Measurements from ENCODE around the gene ZFP42.
"Not testable (repeated sequence)": the region's sequence is repeated elsewhere in the genome, so short reads cannot be mapped to it uniquely, and the experiment has no call there.

ZFP42 gene

GRCh38 chr4:188018262-188018661, 22.7 kb downstream of the ZFP42 start:
- in situ Hi-C loops (cut with MboI; ENCODE audit: low sequenced_read_pairs), result no loop called here

DNA sequence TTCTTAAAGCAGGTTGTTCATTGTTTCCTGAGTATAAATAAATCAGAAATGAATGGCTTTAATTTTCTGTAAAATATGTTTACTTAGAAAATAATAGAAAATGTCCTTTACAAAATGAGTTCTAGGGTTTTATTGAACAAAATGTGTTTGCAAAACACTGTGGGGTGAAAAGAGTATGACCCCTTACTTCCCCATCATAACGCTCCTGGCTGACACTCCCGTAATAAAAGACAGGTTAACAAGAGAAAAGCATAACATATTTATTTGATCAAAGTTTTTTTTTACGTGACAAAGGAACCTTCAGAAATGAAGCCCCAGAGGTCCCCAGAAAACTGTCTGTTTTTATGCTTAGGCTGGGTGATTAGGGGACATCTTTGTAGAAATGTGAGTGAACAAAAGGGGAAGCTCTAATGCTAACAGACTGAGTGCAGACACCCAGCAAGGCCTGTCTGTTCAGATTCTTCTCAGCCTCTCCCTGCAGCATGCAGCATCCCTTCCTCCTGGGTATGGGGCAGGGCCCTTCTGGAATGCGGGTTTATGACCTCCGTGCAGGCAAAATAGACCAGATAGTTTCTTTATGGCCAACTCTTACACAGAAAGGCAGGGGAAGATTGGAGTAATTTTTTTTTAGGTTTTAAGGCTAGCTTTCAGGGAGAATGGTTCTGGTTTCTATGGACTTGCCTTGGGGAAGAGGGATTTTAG, 26.1 kb downstream of the ZFP42 start:
- in situ Hi-C loops (cut with MboI; ENCODE audit: low sequenced_read_pairs), result no loop called here

DNA sequence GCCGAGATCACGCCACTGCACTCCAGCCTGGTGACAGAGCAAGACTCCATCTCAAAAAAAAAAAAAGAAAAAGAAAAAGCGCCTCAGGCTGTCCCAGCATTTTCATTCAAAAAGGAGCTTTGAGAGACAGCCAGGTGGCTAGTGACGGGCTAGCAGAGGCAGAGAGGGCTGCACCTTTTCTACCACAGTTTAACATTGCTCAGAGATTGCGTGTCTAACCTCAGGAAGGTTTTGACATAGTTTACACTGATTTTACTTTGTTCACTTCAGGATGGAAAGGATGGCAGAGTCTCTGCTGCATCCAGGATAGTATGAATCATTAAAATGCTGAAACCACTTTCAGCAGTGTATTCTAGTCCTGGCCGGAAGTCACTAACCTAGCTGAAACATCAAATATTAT, 28.1 kb downstream of the ZFP42 start:
- in situ Hi-C loops (cut with MboI; ENCODE audit: low sequenced_read_pairs), result no loop called here

DNA sequence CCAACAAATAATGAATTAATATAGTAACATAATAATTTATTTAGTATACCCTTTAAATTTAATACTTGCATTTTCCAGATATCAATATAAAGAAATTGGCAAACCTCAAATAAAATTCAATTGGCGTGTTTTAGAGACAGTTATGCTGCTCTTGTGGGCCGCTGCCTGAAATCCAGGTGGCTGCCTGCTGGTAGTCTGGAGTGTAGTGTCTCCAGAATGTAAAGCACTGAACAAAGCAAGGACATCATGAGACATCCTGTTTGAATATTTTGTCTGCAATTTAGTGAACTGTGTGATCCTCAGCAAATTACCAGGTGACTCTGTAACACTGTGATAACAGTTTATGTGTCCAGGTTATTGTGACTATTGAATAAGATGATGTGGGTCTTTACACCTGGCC, 29.9 kb downstream of the ZFP42 start:
- in situ Hi-C loops (cut with MboI; ENCODE audit: low sequenced_read_pairs), result no loop called here

DNA sequence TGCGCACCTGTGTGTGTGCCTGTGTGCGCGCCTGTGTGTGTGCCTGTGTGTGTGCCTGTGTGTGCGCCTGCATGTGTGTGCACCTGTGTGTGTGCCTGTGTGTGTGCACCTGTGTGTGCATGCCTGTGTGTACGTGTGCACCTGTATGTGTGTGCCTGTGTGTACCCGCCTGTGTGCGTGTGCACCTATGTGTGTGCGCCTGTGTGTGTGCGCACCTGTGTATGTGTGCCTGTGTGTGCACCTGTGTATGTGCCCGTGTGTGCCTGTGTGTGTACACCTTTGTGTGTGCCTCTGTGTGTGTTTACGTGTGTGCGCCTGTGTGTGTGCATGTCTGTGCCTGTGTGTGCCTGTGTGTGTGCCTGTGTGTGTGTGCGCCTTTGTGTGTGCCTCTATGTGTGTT, 33.5 kb downstream of the ZFP42 start:
- in situ Hi-C loops (cut with MboI; ENCODE audit: low sequenced_read_pairs), result no loop called here

- in situ Hi-C loops (cut with MboI; ENCODE audit: low sequenced_read_pairs), result no loop called here
Measured at GRCh38 chr4:188030401-188030800, 34.8 kb downstream of the ZFP42 start.

DNA sequence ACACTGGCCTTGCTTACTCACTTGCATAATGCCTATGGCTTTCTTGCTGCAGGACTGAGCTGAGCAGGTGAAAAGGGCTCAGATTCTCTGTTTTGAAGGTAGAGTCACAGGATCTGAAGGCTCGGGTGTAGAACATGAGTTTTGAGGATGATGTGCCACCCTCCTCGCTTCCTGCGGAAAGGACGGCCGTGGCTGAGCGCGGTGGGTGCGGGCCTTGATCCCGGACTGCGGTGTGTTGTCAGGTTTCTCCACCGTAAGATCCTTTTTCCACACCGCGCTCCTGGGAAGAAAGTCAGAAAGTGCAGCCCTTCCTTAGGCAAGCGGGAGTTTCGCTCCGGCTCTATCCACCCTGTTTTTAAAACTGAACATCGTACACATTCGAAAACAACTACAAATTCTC, 36.2 kb downstream of the ZFP42 start:
- in situ Hi-C loops (cut with MboI; ENCODE audit: low sequenced_read_pairs), result no loop called here

DNA sequence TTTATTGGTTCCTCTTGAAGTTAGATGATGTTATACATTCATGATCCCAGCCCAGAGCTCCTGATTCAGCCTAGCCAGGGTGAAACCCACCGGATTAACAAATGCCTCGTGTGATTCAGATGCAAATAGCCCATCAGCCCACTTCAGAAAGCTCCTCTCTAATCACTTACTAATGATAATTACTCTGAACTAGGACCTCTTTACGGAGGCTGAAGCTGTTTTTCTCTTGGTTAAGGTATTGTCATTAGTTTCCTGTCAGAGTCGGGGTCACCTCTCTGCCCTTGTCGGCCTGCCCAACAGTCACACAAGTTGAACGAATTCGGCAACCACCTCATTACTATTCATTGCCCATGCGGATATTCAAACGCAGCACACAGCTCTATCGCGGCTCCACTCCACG, 36.6 kb downstream of the ZFP42 start:
- in situ Hi-C loops (cut with MboI; ENCODE audit: low sequenced_read_pairs), result no loop called here

DNA sequence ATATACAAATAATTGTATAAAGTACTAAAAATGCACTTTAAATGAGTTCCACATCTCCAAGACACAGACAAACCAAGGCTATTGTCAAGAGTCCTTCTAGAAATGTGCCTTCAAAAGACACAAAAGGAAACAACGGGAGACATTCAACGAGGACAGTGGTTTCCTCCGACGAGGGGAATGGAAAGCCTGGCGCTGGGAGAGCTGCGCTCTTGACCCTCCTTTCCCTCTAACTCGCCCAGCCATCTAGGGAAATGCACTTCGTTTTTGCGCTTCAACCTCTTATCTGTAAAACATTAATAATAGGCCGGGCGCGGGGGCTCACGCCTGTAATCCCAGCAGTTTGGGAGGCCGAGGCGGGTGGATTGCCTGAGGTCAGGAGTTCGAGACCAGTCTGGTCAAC, 37.0 kb downstream of the ZFP42 start:
- in situ Hi-C loops (cut with MboI; ENCODE audit: low sequenced_read_pairs), result no loop called here

DNA sequence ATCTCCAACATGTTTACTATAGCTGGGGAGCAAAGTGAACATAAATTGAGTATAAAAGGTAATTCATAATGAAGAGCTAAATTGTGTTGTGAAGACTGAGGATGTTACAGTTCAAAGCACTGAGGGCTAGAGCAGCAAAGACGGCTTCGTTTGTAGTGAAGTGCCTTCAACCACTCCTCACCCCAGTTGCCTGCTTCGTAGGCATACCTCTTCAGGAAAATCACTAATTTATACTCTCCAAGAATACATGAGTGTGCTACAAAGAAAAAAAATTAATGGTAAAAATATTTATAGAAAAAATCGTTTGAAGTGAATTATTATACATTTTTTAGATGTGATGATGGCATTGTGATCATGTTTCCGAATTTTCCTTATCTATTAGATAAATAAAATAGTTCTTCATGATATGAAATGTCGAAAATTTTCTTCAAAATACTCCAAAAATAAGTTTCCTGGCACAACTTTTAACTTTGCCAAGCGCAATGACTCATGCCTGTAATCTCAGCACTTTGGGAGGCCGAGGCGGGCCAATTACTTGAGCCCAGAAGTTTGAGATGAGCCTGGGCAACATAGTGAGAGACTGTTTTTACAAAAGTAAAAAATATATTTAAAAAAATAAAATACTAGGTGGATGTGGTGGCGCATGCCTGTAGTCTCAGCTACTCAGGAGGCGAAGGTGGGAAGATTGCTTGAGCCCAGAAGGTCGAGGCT, 41.6 kb downstream of the ZFP42 start:
- in situ Hi-C loops (cut with MboI; ENCODE audit: low sequenced_read_pairs), result no loop called here

- in situ Hi-C loops (cut with MboI; ENCODE audit: low sequenced_read_pairs), result no loop called here
Measured at GRCh38 chr4:188041721-188042120, 46.1 kb downstream of the ZFP42 start.

- in situ Hi-C loops (cut with MboI; ENCODE audit: low sequenced_read_pairs), result no loop called here
Measured at GRCh38 chr4:188042191-188042590, 46.6 kb downstream of the ZFP42 start.

GRCh38 chr4:188043154-188043553, 47.6 kb downstream of the ZFP42 start:
- in situ Hi-C loops (cut with MboI; ENCODE audit: low sequenced_read_pairs), result no loop called here

GRCh38 chr4:188045461-188045860, 49.9 kb downstream of the ZFP42 start:
- in situ Hi-C loops (cut with MboI; ENCODE audit: low sequenced_read_pairs), result not testable (repeated sequence)

- in situ Hi-C loops (cut with MboI; ENCODE audit: low sequenced_read_pairs), result no loop called here
Measured at GRCh38 chr4:188046657-188047056, 51.1 kb downstream of the ZFP42 start.

DNA sequence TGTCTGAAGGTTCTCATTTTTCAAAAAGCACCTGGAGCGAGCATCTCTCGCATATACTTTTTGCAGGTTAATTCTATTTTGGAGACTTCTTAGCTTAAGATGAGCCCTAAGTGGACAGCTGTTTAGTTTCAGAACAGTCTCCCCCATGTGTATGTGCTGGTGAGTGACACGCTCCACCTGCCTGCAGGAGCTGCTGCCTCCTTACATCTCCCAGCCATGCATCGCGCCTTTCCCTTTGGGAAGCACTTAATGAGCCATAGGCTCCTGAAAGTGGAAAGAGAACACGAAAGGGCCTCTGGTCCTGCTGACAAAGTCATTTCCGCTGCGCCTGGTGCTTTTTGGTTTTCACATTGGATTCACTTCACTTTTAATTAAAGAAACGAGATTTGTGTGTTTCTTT, 57.7 kb downstream of the ZFP42 start:
- in situ Hi-C loops (cut with MboI; ENCODE audit: low sequenced_read_pairs), result no loop called here
